Measurements from ENCODE around the gene TMX1.

DNA sequence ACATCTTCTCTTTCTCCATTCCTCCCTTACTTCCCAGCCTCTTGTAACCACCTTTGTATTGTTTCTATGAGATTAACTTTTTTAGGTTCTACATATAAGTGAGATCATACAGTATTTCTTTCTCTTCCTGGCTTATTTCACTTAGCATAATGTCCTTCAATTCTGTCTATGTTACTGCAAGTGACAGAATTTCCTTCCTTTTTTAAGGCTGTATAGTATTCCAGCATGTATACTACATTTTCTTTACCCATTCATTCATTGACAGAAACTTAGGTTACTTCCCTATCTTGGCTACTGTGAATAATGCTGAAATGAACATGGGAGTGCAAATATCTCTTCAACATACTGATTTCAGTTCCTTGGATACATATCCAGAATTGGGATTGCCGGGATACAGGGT is 18.2 kb downstream of the TMX1 start:
- TF ChIP-seq, protein P1, sequence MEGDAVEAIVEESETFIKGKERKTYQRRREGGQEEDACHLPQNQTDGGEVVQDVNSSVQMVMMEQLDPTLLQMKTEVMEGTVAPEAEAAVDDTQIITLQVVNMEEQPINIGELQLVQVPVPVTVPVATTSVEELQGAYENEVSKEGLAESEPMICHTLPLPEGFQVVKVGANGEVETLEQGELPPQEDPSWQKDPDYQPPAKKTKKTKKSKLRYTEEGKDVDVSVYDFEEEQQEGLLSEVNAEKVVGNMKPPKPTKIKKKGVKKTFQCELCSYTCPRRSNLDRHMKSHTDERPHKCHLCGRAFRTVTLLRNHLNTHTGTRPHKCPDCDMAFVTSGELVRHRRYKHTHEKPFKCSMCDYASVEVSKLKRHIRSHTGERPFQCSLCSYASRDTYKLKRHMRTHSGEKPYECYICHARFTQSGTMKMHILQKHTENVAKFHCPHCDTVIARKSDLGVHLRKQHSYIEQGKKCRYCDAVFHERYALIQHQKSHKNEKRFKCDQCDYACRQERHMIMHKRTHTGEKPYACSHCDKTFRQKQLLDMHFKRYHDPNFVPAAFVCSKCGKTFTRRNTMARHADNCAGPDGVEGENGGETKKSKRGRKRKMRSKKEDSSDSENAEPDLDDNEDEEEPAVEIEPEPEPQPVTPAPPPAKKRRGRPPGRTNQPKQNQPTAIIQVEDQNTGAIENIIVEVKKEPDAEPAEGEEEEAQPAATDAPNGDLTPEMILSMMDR (IDR thresholded peaks at IDR 0.05), result no peak
- no peak for TF ChIP-seq POLR2AphosphoS5 (IDR thresholded peaks at IDR 0.05)
